CD4-positive, alpha-beta T cell (primary cell): ENCODE data around the gene TLCD1. TPM values are rescaled to one million over a fixed set of nuclear protein-coding genes. Genes with fewer than 3 reads are reported as not detected.

ENCODE experiments used
- ATAC-seq: fragments of 200-7000 bp; cut with Tn5 transposase; one replicate; pipeline ENCODE4 v1.10.0; 2022; ENCODE audit warnings: mild to moderate bottlenecking; ENCODE audit not compliant: poor library complexity
- CTCF ChIA-PET: fragments of 350-600 bp; sonication (Branson Sonifier 250); formaldehyde crosslinking; loops from one replicate; lab custom pipeline; 2021; ENCODE audit warnings: antibody characterized with exemption, inconsistent platforms; lab: Charles Lee
- POLR2A ChIA-PET: fragments of 350-600 bp; sonication (Branson Sonifier 250); formaldehyde crosslinking; loops from one replicate; lab custom pipeline; 2021; ENCODE audit warnings: antibody characterized with exemption, inconsistent platforms; lab: Charles Lee
- DNase-seq, 14 experiments: peaks; one replicate each; pipeline ENCODE4 v3.0.0-alpha.2; 2013 to 2020; ENCODE audit warnings: mixed read lengths in 2 of 14
- H3K27ac ChIP-seq, 2 donors: one replicate each; pipeline versions ENCODE4 v1.5.1 to v1.7.0; 2013; ENCODE audit warnings: low read length in 2 of 2, low read depth in 1 of 2, mild to moderate bottlenecking in 1 of 2
- H3K27me3 ChIP-seq, 2 experiments: 1 replicate in 1 of 2; 2 replicates in 1 of 2; pipeline versions ENCODE4 v1.6.1 to v1.7.0; 2013; ENCODE audit warnings: low read length in 2 of 2, control low read depth in 1 of 2, mild to moderate bottlenecking in 1 of 2, moderate library complexity in 1 of 2; ENCODE audit not compliant: insufficient read depth in 2 of 2, control insufficient read depth in 1 of 2
- H3K36me3 ChIP-seq: one replicate; pipeline ENCODE4 v1.6.1; 2013; ENCODE audit warnings: low read length, control low read depth; ENCODE audit not compliant: insufficient read depth
- H3K4me1 ChIP-seq: one replicate; pipeline ENCODE4 v1.6.1; 2013; ENCODE audit warnings: low read length, control low read depth; ENCODE audit not compliant: insufficient read depth
- H3K4me3 ChIP-seq: one replicate; pipeline ENCODE4 v1.5.1; 2013; ENCODE audit warnings: mild to moderate bottlenecking, low read length, moderate library complexity
- H3K9me3 ChIP-seq, 2 experiments: 1 replicate in 1 of 2; 2 replicates in 1 of 2; pipeline versions ENCODE4 v1.6.1 to v1.7.0; 2013; ENCODE audit warnings: low read length in 2 of 2, mild to moderate bottlenecking in 2 of 2, control low read depth in 1 of 2, moderate library complexity in 1 of 2; ENCODE audit not compliant: control insufficient read depth in 1 of 2, insufficient read depth in 1 of 2
- H3K27ac Mint-ChIP-seq: one replicate; pipeline ENCODE4 v1.8.0; 2020; ENCODE audit warnings: mixed read lengths
- H3K27me3 Mint-ChIP-seq: one replicate; pipeline ENCODE4 v1.8.0; 2021; ENCODE audit warnings: mixed read lengths
- H3K36me3 Mint-ChIP-seq: one replicate; pipeline ENCODE4 v1.8.0; 2021; ENCODE audit warnings: low read depth, mixed read lengths
- H3K4me1 Mint-ChIP-seq: one replicate; pipeline ENCODE4 v1.8.0; 2021; ENCODE audit warnings: low read depth, mixed read lengths
- H3K4me3 Mint-ChIP-seq: one replicate; pipeline ENCODE4 v1.8.0; 2020; ENCODE audit warnings: mild to moderate bottlenecking, mixed read lengths
- H3K9me3 Mint-ChIP-seq: one replicate; pipeline ENCODE4 v1.8.0; 2020; ENCODE audit warnings: mixed read lengths
- intact Hi-C, 2 experiments: fragments of 100-400 bp; cut with DNase I in 1 of 2; cut with micrococcal nuclease in 1 of 2; formaldehyde crosslinking; loops; one replicate each; pipeline versions ENCODE4 v1.15.1 to v1.9.0; 2023 to 2025; cut with DNase I, micrococcal nuclease
- total RNA-seq, 174 experiments: library from RNA in 2 of 174; stranded (reverse) in 2 of 174; gene quantifications; one replicate each; pipeline ENCODE4 v1.2.3 and lab custom pipeline; 2021 to 2026
- TF ChIP-seq, protein P1 (sequence below): fragments of 200-600 bp; IDR thresholded peaks from one replicate; pipeline ENCODE4 v1.8.0; 2022; ENCODE audit warnings: antibody characterized with exemption, mild to moderate bottlenecking

The TLCD1 gene
- total RNA-seq, 2 experiments from 2014 or later = 0.39 to 0.60 TPM

DNA sequence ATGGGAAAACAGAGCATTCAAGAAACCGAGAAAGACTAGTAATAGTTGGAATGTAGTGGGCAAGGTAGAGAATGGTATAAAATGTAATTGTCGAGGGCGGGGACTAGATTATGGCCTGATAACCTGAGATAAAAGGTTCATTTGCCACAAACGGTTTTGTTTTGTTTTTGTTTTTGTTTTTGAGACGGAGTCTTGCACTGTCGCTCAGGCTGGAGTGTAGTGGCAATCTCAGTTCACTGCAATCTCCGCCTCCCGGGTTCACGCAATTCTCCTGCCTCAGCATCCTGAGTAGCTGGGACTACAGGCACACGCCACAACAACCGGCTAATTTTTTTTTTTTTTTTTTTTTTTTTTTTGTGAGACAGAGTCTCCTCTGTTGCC lies 3.9 kb upstream of the TLCD1 start:
- Mint-ChIP-seq H3K27ac (no peak overlapping the region), H3K27me3 (no peaks in the 10 kb centered on the region), H3K36me3 (peaks cover 20% of the 10 kb centered on the region), H3K4me1 (peaks cover 38% of the 10 kb centered on the region), H3K4me3 (peak overlapping the region; percentile 30), H3K9me3 (no peaks in the 10 kb centered on the region)
- intact Hi-C loops = loop anchor here (2.0 to 5.0 kb wide), 6 partner anchors 32 to 387 kb away; partner anchors contain the start of genes BLTP2 (in 1 of the 2) and FLOT2 (in 1 of the 2)
- Histone ChIP-seq H3K9me3 (no peaks in the 10 kb centered on the region), H3K36me3 (peaks cover 3% of the 10 kb centered on the region), H3K27me3 (no peaks in the 10 kb centered on the region), H3K27ac (no peak overlapping the region), H3K4me1 (peaks cover 43% of the 10 kb centered on the region), H3K4me3 (no peak overlapping the region)
- POLR2A ChIA-PET = interaction anchor here (1.0 to 6.5 kb wide), 5 partner anchors 14 to 221 kb away, joined by 3 to 268 read pairs (median 13); partner anchors contain the start of genes ALDOC, PHF12 and TRAF4
- DNase-seq (no peak), ATAC-seq (no peak)
- TF ChIP-seq, protein P1, sequence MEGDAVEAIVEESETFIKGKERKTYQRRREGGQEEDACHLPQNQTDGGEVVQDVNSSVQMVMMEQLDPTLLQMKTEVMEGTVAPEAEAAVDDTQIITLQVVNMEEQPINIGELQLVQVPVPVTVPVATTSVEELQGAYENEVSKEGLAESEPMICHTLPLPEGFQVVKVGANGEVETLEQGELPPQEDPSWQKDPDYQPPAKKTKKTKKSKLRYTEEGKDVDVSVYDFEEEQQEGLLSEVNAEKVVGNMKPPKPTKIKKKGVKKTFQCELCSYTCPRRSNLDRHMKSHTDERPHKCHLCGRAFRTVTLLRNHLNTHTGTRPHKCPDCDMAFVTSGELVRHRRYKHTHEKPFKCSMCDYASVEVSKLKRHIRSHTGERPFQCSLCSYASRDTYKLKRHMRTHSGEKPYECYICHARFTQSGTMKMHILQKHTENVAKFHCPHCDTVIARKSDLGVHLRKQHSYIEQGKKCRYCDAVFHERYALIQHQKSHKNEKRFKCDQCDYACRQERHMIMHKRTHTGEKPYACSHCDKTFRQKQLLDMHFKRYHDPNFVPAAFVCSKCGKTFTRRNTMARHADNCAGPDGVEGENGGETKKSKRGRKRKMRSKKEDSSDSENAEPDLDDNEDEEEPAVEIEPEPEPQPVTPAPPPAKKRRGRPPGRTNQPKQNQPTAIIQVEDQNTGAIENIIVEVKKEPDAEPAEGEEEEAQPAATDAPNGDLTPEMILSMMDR = no peak
- CTCF ChIA-PET = interaction anchor here (5.8 to 10.8 kb wide), 2 partner anchors 18 to 33 kb away, joined by 70 to 373 read pairs; partner anchors contain the start of gene TRAF4

DNA sequence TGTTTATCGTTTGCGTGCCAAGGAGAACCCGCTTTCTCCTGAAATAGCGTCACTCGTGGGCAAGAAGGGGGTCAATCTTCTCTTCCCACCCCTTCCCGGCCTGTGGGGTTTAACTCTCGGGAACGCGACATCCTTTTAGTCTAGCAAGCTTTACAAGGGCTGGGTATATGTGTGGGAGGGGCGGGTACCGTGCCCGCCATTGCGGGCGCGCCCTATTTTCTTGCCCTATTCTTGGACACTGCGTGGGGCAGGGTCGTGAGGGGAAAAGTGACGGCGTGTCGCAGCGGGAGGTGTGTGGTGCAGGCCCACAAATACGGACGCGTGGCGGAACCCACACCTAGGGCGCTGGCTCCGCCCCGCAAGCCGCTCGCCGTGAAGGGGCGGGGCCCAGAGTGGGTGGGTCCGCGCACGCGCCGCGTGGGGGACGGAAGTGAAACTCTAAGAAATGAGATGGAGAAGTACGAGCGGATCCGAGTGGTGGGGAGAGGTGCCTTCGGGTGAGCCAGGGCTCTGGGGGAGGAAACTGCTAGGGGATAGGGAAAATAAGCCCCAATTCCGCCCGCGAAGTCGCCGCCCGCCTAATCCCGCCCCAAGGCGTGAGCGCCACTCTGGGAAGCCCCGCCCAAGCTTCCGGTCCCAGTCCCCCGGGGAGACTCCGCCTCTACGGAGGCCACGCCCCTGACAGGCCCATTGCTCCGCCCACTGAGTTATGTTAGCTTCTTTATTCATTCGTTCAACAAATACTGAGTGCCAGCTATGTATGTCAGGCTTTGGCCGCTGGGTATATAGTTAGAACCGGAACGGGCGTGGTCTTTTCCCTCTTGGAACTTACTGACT lies 2.5 kb upstream of the TLCD1 start, which contains the start of gene NEK8:
Gene NEK8, plus strand, starts transcription at position 425 of the 837 bp plus-strand sequence. Its CDS starts 26 bp downstream, at position 451.
- Mint-ChIP-seq H3K27me3 (no peaks in the 10 kb centered on the region), H3K36me3 (peaks cover 34% of the 10 kb centered on the region), H3K27ac (peak within 1 kb of the TSS; percentile 100), H3K4me1 (peaks cover 51% of the 10 kb centered on the region), H3K9me3 (no peaks in the 10 kb centered on the region), H3K4me3 (peak within 1 kb of the TSS; percentile 98)
- ChIA-PET CTCF (interaction anchor here (0.7 to 10.8 kb wide), 8 partner anchors 8 to 223 kb away, joined by 3 to 373 read pairs (median 18); partner anchors contain the start of genes FLOT2, PHF12, PROCA1 and RPL23A), POLR2A (interaction anchor here (0.6 to 6.5 kb wide), 26 partner anchors 9 to 566 kb away, joined by 3 to 268 read pairs (median 6); partner anchors contain the start of genes ALDOC, BLTP2, FAM222B and FLOT2)
- peak; percentile 96 to 99 (median 97) for DNase-seq
- TF ChIP-seq, protein P1 = no peak
- no peaks in the 10 kb centered on the region for H3K27me3 ChIP-seq
- ATAC-seq = peak; percentile 68
- H3K4me3 ChIP-seq = peak within 1 kb of the TSS; percentile 75
- peak within 1 kb of the TSS; percentile 99 to 100 for H3K27ac ChIP-seq
- H3K4me1 ChIP-seq = peaks cover 46% of the 10 kb centered on the region
- peaks cover 17% of the 10 kb centered on the region for H3K36me3 ChIP-seq
- intact Hi-C loops = loop anchor here (1.0 to 5.0 kb wide), 7 partner anchors 8 to 389 kb away; partner anchors contain the start of genes BLTP2 (in 1 of the 2) and FLOT2 (in 1 of the 2)
- no peaks in the 10 kb centered on the region for H3K9me3 ChIP-seq
